Measurements from ENCODE around the gene ATP11C. TPM values are rescaled to one million over a fixed set of nuclear protein-coding genes. Genes with fewer than 3 reads are reported as not detected.

ATP11C gene
- total and polyA plus RNA-seq, 9 of the 15 experiments (the other 6 are each of a cell fraction or from before 2014, with no cell fraction given): 18.2 to 42.2 (median 29.4) TPM

DNA sequence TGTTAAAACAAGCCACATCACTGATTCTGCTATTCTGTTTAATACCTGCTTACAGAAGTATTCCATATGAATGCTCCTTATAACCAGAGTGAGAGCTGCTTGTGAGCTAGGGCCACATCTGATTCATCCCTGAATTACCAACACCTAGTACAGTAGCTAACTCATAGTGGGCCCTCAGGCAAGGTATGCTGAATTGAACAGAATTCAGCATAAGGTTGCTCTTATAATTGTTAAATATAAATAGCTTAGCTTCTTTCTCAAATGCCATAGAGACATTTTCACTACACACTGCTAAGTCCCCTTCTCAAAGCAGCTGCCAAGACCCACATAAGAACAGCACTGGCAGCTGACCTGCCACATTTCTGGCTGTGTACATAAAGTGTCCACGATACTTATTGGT is 197.9 kb downstream of the ATP11C start (continued):
- TF ChIP-seq, protein P1, sequence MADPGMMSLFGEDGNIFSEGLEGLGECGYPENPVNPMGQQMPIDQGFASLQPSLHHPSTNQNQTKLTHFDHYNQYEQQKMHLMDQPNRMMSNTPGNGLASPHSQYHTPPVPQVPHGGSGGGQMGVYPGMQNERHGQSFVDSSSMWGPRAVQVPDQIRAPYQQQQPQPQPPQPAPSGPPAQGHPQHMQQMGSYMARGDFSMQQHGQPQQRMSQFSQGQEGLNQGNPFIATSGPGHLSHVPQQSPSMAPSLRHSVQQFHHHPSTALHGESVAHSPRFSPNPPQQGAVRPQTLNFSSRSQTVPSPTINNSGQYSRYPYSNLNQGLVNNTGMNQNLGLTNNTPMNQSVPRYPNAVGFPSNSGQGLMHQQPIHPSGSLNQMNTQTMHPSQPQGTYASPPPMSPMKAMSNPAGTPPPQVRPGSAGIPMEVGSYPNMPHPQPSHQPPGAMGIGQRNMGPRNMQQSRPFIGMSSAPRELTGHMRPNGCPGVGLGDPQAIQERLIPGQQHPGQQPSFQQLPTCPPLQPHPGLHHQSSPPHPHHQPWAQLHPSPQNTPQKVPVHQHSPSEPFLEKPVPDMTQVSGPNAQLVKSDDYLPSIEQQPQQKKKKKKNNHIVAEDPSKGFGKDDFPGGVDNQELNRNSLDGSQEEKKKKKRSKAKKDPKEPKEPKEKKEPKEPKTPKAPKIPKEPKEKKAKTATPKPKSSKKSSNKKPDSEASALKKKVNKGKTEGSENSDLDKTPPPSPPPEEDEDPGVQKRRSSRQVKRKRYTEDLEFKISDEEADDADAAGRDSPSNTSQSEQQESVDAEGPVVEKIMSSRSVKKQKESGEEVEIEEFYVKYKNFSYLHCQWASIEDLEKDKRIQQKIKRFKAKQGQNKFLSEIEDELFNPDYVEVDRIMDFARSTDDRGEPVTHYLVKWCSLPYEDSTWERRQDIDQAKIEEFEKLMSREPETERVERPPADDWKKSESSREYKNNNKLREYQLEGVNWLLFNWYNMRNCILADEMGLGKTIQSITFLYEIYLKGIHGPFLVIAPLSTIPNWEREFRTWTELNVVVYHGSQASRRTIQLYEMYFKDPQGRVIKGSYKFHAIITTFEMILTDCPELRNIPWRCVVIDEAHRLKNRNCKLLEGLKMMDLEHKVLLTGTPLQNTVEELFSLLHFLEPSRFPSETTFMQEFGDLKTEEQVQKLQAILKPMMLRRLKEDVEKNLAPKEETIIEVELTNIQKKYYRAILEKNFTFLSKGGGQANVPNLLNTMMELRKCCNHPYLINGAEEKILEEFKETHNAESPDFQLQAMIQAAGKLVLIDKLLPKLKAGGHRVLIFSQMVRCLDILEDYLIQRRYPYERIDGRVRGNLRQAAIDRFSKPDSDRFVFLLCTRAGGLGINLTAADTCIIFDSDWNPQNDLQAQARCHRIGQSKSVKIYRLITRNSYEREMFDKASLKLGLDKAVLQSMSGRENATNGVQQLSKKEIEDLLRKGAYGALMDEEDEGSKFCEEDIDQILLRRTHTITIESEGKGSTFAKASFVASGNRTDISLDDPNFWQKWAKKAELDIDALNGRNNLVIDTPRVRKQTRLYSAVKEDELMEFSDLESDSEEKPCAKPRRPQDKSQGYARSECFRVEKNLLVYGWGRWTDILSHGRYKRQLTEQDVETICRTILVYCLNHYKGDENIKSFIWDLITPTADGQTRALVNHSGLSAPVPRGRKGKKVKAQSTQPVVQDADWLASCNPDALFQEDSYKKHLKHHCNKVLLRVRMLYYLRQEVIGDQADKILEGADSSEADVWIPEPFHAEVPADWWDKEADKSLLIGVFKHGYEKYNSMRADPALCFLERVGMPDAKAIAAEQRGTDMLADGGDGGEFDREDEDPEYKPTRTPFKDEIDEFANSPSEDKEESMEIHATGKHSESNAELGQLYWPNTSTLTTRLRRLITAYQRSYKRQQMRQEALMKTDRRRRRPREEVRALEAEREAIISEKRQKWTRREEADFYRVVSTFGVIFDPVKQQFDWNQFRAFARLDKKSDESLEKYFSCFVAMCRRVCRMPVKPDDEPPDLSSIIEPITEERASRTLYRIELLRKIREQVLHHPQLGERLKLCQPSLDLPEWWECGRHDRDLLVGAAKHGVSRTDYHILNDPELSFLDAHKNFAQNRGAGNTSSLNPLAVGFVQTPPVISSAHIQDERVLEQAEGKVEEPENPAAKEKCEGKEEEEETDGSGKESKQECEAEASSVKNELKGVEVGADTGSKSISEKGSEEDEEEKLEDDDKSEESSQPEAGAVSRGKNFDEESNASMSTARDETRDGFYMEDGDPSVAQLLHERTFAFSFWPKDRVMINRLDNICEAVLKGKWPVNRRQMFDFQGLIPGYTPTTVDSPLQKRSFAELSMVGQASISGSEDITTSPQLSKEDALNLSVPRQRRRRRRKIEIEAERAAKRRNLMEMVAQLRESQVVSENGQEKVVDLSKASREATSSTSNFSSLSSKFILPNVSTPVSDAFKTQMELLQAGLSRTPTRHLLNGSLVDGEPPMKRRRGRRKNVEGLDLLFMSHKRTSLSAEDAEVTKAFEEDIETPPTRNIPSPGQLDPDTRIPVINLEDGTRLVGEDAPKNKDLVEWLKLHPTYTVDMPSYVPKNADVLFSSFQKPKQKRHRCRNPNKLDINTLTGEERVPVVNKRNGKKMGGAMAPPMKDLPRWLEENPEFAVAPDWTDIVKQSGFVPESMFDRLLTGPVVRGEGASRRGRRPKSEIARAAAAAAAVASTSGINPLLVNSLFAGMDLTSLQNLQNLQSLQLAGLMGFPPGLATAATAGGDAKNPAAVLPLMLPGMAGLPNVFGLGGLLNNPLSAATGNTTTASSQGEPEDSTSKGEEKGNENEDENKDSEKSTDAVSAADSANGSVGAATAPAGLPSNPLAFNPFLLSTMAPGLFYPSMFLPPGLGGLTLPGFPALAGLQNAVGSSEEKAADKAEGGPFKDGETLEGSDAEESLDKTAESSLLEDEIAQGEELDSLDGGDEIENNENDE (IDR thresholded peaks at IDR 0.05; ENCODE audit: low read depth, low read length): no peak
- TF ChIP-seq ETV6 (IDR thresholded peaks at IDR 0.05; ENCODE audit: borderline replicate concordance in 1 of 2, low read depth in 2 of 2, low read length in 1 of 2) (no peak), ETV6 (CRISPR knock-in tag; IDR thresholded peaks at IDR 0.05; ENCODE audit: borderline replicate concordance) (no peak), EHMT2 (IDR thresholded peaks at IDR 0.05) (no peak), MAFG (tag; conservative IDR thresholded peaks at IDR 0.05) (no peak), CBX3 (IDR thresholded peaks at IDR 0.05; ENCODE audit: borderline replicate concordance in 1 of 2, low read length in 2 of 2) (no peak), PHF21A (IDR thresholded peaks at IDR 0.05; ENCODE audit: borderline replicate concordance, low read depth) (no peak), ZNF175 (CRISPR knock-in tag; IDR thresholded peaks at IDR 0.05; ENCODE audit: low read depth) (no peak), HDAC3 (IDR thresholded peaks at IDR 0.05; ENCODE audit: borderline replicate concordance, partially characterized antibody) (no peak), PYGO2 (tag; IDR thresholded peaks at IDR 0.05) (no peak), MED1 (CRISPR knock-in tag; IDR thresholded peaks at IDR 0.05; ENCODE audit: borderline replicate concordance) (no peak)
- TF ChIP-seq, protein P2, sequence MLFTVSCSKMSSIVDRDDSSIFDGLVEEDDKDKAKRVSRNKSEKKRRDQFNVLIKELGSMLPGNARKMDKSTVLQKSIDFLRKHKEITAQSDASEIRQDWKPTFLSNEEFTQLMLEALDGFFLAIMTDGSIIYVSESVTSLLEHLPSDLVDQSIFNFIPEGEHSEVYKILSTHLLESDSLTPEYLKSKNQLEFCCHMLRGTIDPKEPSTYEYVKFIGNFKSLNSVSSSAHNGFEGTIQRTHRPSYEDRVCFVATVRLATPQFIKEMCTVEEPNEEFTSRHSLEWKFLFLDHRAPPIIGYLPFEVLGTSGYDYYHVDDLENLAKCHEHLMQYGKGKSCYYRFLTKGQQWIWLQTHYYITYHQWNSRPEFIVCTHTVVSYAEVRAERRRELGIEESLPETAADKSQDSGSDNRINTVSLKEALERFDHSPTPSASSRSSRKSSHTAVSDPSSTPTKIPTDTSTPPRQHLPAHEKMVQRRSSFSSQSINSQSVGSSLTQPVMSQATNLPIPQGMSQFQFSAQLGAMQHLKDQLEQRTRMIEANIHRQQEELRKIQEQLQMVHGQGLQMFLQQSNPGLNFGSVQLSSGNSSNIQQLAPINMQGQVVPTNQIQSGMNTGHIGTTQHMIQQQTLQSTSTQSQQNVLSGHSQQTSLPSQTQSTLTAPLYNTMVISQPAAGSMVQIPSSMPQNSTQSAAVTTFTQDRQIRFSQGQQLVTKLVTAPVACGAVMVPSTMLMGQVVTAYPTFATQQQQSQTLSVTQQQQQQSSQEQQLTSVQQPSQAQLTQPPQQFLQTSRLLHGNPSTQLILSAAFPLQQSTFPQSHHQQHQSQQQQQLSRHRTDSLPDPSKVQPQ (CRISPR knock-in tag; IDR thresholded peaks at IDR 0.05; ENCODE audit: borderline replicate concordance): no peak

Measured in K562 (cell line).